SU-DHL-6 (cell line): ENCODE data around the gene UGT1A4.

Experiments used
- CTCF ChIP-seq: fragments of 200-600 bp; sonication (generic); IDR thresholded peaks from one replicate; pipeline ENCODE4 v1.5.1; 2017; ENCODE audit warnings: antibody characterized with exemption, mild to moderate bottlenecking, low read length, moderate library complexity; ENCODE audit not compliant: insufficient read depth, poor library complexity, severe bottlenecking
- EZH2phosphoT487 ChIP-seq: fragments of 200-600 bp; sonication (generic), shearing (Covaris generic); conservative IDR thresholded peaks from 2 replicates; pipeline ENCODE4 v1.6.1; 2018; ENCODE audit warnings: mild to moderate bottlenecking, antibody characterized with exemption, low read length, moderate library complexity, mixed read lengths

- TF ChIP-seq EZH2phosphoT487 (no peak), CTCF (no peak)
These were observed 53.6 kb downstream of the UGT1A4 start for GRCh38 chr2:233772153-233772552.
